ENCODE data around the gene EVA1C. TPM values are rescaled to one million over a fixed set of nuclear protein-coding genes. Genes with fewer than 3 reads are reported as not detected.
A peak's percentile ranks its signal among the peaks of the same experiment; 100 is the strongest.

The EVA1C gene
- total and polyA plus RNA-seq, 10 of the 15 experiments (the other 5 are each of a cell fraction or from before 2014, with no cell fraction given): 0.13 to 0.56 (median 0.34) TPM; not detected in 7

GRCh38 chr21:32388306-32388705, 24.2 kb upstream of the EVA1C start (continued):
- TF ChIP-seq SKIL (IDR thresholded peaks at IDR 0.05; ENCODE audit: low read depth, poor library complexity, severe bottlenecking) (no peak), MEF2A (IDR thresholded peaks at IDR 0.05; ENCODE audit: insufficient read depth, low read depth, low read length) (no peak)

DNA sequence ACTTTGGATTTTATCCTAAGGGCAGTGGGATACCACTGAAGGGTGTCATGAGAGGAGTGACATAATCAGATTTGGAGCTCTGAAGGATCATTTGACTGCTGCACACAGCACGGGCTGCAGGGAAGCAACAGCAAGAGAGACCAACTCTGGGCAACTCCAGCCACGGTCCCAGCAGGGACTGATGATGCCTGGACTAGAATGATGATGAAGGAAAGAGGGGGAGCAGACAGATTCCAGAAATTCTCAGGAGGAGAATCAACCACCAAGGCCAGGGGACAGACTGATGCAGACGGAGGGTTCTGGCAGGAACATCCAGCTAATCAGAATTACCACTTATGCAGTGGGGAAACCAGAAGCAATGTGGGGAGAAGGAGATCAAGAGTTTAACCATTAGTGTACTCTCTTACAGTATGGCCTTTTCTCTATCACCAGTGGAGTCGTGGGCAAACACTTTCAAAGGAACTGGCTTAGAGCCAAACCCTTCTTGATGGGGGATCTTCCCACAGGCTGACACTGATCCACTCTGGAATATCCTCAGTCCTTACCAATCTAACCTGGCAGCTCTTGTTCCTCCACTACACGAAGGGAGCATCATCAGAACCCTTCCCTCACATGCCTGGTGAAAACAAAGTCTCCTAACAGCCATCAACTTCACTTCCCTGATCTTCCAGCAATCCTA, 23.0 kb upstream of the EVA1C start:
- Histone ChIP-seq H3K4me3 (peak overlapping the region; percentile 23; the same call in 1 of the 2 replicates), H4K20me1 (ENCODE audit: control insufficient read depth, insufficient read depth) (no peaks in the 10 kb centered on the region; the same call in 1 of the 2 replicates), H3K4me1 (ENCODE audit: control insufficient read depth, insufficient read depth, low read length) (no peaks in the 10 kb centered on the region), H3K27ac (ENCODE audit: control insufficient read depth, insufficient read depth) (no peak overlapping the region), H3K27me3 (replicated peaks in 1 of 2; ENCODE audit: control insufficient read depth in 2 of 2, insufficient read depth in 2 of 2, low read length in 1 of 2) (no peaks in the 10 kb centered on the region), H3K36me3 (ENCODE audit: control insufficient read depth in 2 of 2, insufficient read depth in 2 of 2, low read length in 1 of 2) (peaks cover 0 to 10% of the 10 kb centered on the region in 2 experiments; a peak in 2 of 4 replicates), H2AFZ (ENCODE audit: control insufficient read depth, low read depth, low read length) (no peak overlapping the region), H3K4me2 (ENCODE audit: control insufficient read depth, insufficient read depth) (peak overlapping the region; percentile 38), H3K79me2 (ENCODE audit: control insufficient read depth, insufficient read depth, low read length) (peaks cover 49% of the 10 kb centered on the region), H3K9me3 (replicated peaks; ENCODE audit: control insufficient read depth, insufficient read depth, low read length) (no peaks in the 10 kb centered on the region), H3K9ac (ENCODE audit: control insufficient read depth, insufficient read depth, low read length) (no peak overlapping the region)
- BruUV-seq (replicated peaks): no TSS peak
- no peak for FAIRE-seq
- POLR2A ChIA-PET: no interaction called here
- in situ Hi-C loops (cut with MboI) (loop anchor here (25.0 kb wide), 1 partner anchor 1248 kb away; the partner anchor contains the start of genes CRYZL1 and ITSN1), intact Hi-C loops (cut with micrococcal nuclease; ENCODE audit: unreplicated experiment) (no loop called here)
- CTCF ChIA-PET: no interaction called here
- SMC1A ChIA-PET (ENCODE audit: uncharacterized antibody, unreplicated experiment): no interaction called here
- no peak for DNase-seq (ENCODE audit: low read depth, low spot score)
- WGBS (ENCODE audit: insufficient coverage, insufficient replicate concordance, low lambda C conversion rate, missing lambda C conversion rate): 96% methylated on average over 5 of the region's 5 CpGs
- RAD21 ChIA-PET (ENCODE audit: unreplicated experiment): no interaction called here
- ATAC-seq: no peak
- TF ChIP-seq ATF2 (IDR thresholded peaks at IDR 0.05; ENCODE audit: low read length) (no peak), KAT2A (conservative IDR thresholded peaks at IDR 0.05; ENCODE audit: control insufficient read depth, low read depth, low read length) (no peak), DPF2 (IDR thresholded peaks at IDR 0.05) (no peak), KDM1A (IDR thresholded peaks at IDR 0.05; ENCODE audit: borderline replicate concordance) (no peak), MEF2A (IDR thresholded peaks at IDR 0.05; ENCODE audit: insufficient read depth, low read depth, low read length) (no peak), HDAC2 (IDR thresholded peaks at IDR 0.05) (no peak), ZBED1 (IDR thresholded peaks at IDR 0.05; ENCODE audit: borderline replicate concordance) (no peak), BRCA1 (IDR thresholded peaks at IDR 0.05; ENCODE audit: low read depth, low read length) (no peak), ASH2L (IDR thresholded peaks at IDR 0.05; ENCODE audit: borderline replicate concordance, low read depth) (no peak)
- TF ChIP-seq, protein P1, sequence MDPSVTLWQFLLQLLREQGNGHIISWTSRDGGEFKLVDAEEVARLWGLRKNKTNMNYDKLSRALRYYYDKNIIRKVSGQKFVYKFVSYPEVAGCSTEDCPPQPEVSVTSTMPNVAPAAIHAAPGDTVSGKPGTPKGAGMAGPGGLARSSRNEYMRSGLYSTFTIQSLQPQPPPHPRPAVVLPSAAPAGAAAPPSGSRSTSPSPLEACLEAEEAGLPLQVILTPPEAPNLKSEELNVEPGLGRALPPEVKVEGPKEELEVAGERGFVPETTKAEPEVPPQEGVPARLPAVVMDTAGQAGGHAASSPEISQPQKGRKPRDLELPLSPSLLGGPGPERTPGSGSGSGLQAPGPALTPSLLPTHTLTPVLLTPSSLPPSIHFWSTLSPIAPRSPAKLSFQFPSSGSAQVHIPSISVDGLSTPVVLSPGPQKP (IDR thresholded peaks at IDR 0.05; ENCODE audit: low read depth, low read length): no peak
- TF ChIP-seq, protein P2, sequence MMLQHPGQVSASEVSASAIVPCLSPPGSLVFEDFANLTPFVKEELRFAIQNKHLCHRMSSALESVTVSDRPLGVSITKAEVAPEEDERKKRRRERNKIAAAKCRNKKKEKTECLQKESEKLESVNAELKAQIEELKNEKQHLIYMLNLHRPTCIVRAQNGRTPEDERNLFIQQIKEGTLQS (IDR thresholded peaks at IDR 0.05; ENCODE audit: borderline replicate concordance, extremely low read depth, low read depth, low read length): no peak
- TF ChIP-seq, protein P3, sequence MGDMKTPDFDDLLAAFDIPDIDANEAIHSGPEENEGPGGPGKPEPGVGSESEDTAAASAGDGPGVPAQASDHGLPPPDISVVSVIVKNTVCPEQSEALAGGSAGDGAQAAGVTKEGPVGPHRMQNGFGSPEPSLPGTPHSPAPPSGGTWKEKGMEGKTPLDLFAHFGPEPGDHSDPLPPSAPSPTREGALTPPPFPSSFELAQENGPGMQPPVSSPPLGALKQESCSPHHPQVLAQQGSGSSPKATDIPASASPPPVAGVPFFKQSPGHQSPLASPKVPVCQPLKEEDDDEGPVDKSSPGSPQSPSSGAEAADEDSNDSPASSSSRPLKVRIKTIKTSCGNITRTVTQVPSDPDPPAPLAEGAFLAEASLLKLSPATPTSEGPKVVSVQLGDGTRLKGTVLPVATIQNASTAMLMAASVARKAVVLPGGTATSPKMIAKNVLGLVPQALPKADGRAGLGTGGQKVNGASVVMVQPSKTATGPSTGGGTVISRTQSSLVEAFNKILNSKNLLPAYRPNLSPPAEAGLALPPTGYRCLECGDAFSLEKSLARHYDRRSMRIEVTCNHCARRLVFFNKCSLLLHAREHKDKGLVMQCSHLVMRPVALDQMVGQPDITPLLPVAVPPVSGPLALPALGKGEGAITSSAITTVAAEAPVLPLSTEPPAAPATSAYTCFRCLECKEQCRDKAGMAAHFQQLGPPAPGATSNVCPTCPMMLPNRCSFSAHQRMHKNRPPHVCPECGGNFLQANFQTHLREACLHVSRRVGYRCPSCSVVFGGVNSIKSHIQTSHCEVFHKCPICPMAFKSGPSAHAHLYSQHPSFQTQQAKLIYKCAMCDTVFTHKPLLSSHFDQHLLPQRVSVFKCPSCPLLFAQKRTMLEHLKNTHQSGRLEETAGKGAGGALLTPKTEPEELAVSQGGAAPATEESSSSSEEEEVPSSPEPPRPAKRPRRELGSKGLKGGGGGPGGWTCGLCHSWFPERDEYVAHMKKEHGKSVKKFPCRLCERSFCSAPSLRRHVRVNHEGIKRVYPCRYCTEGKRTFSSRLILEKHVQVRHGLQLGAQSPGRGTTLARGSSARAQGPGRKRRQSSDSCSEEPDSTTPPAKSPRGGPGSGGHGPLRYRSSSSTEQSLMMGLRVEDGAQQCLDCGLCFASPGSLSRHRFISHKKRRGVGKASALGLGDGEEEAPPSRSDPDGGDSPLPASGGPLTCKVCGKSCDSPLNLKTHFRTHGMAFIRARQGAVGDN (IDR thresholded peaks at IDR 0.05): no peak
